ENCODE results near the gene CCDC116. TPM values are rescaled to one million over a fixed set of nuclear protein-coding genes. Genes with fewer than 3 reads are reported as not detected.

Gene CCDC116
- total and polyA plus RNA-seq, 7 donors = 0.07 to 0.32 (median 0.17) TPM

GRCh38 chr22:21623648-21623970, 9.0 kb upstream of the CCDC116 start:
- H3K4me1 ChIP-seq = peaks cover 33% of the 10 kb centered on the region
- H3K27ac ChIP-seq = no peak overlapping the region
- no peak overlapping the region for H3K4me3 ChIP-seq
- no peak for DNase-seq
- peaks cover 0 to 17% of the 10 kb centered on the region in 2 donors for H3K36me3 ChIP-seq (ENCODE audit: insufficient read depth in 1 of 2, low read depth in 1 of 2)
- no peaks in the 10 kb centered on the region for H3K27me3 ChIP-seq (ENCODE audit: insufficient read depth in 3 of 3, low read length in 2 of 3)
- TF ChIP-seq CTCF (IDR thresholded peaks at IDR 0.05) = no peak
- H3K9me3 ChIP-seq = no peaks in the 10 kb centered on the region
- intact Hi-C loops (cut with DNase I) = no loop called here
- 46 to 61% (median 46%) methylated on average over 6 to 7 of the region's 7 CpGs for WGBS, 3 donors
- ATAC-seq = peak in 3 of 4 donors; percentile 6 to 20 (median 12)

- no peak for TF ChIP-seq CTCF (IDR thresholded peaks at IDR 0.05)
- intact Hi-C loops (cut with DNase I) = loop anchor here in 1 of 2 donors (2.0 kb wide), 1 partner anchor 55 kb away; no protein-coding TSS in a partner anchor
- H3K27me3 ChIP-seq (ENCODE audit: insufficient read depth in 3 of 3, low read length in 2 of 3) = no peaks in the 10 kb centered on the region
- H3K9me3 ChIP-seq = no peaks in the 10 kb centered on the region
- peaks cover 33% of the 10 kb centered on the region for H3K4me1 ChIP-seq
- ATAC-seq = peak; percentile 60 to 79 (median 73)
- H3K4me3 ChIP-seq = no peak overlapping the region
- peak; percentile 30 to 67 for DNase-seq
- H3K27ac ChIP-seq = no peak overlapping the region
- WGBS, 3 donors = 26 to 41% (median 38%) methylated on average over 8 of the region's 8 CpGs
- H3K36me3 ChIP-seq (ENCODE audit: insufficient read depth in 1 of 2, low read depth in 1 of 2) = peaks cover 0 to 17% of the 10 kb centered on the region in 2 donors
Observed at GRCh38 chr22:21624120-21624879, 8.3 kb upstream of the CCDC116 start.

DNA sequence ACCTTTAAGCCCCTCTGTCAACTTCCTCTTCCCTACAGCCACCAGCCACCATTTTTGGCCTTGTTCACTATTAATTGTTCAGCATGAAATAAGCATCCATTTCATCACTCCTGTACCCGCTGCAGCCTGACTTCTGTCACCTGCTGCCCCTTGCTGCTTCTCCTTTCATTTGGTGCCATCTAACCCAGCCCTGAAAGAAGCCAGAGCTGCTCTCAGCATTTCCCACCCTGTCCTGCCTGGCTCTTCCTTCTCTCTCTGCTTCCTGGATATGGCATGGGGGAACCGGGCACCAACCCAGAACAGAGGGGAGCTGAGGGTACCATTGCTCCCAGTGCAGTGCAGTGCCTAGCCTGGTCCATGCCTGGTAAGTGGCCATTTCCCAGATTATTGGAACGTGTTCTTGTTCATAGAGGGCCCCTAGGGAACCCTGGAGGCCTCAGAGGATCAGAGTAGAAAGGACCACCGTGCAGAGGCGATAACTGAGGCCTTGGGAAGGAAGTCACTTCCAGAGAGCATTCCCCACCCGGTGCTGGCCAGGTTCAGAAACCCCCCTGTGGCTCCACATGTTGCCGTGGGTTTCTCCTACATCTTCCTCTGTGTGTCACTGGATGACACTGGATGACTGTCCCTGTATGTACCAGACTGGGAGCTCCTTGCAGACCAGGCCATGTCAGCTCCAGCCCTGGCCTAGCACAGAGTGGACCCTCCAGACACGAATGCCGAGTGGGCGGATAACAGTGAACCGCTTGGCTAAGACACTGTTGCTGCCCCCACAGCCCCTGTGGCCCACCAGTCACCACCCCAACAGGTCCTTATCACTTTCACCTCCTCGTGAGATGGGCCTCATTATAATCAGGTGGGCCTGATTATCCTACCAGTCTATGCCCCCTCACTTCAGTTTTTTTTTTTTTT, 7.4 kb upstream of the CCDC116 start:
- no peaks in the 10 kb centered on the region for H3K9me3 ChIP-seq
- H3K27ac ChIP-seq = no peak overlapping the region
- intact Hi-C loops (cut with DNase I) = loop anchor here (2.0 to 5.0 kb wide), 2 partner anchors 33 to 56 kb away; no protein-coding TSS in a partner anchor
- 77 to 83% (median 80%) methylated on average over 12 of the region's 12 CpGs for WGBS, 3 donors
- H3K27me3 ChIP-seq (ENCODE audit: insufficient read depth in 3 of 3, low read length in 2 of 3) = no peaks in the 10 kb centered on the region
- H3K36me3 ChIP-seq (ENCODE audit: insufficient read depth in 1 of 2, low read depth in 1 of 2) = peaks cover 0 to 17% of the 10 kb centered on the region in 2 donors
- H3K4me3 ChIP-seq = no peak overlapping the region
- ATAC-seq (no peak), DNase-seq (no peak)
- peaks cover 28% of the 10 kb centered on the region for H3K4me1 ChIP-seq
- no peak for TF ChIP-seq CTCF (IDR thresholded peaks at IDR 0.05)

- DNase-seq (no peak), ATAC-seq (no peak)
- Histone ChIP-seq H3K9me3 (no peaks in the 10 kb centered on the region), H3K36me3 (ENCODE audit: insufficient read depth in 1 of 2, low read depth in 1 of 2) (peaks cover 0 to 17% of the 10 kb centered on the region in 2 donors), H3K4me1 (peaks cover 26% of the 10 kb centered on the region), H3K27ac (no peak overlapping the region), H3K4me3 (no peak overlapping the region), H3K27me3 (ENCODE audit: insufficient read depth in 3 of 3, low read length in 2 of 3) (no peaks in the 10 kb centered on the region)
- intact Hi-C loops (cut with DNase I) = loop anchor here in 1 of 2 donors (5.0 kb wide), 1 partner anchor 34 kb away; no protein-coding TSS in a partner anchor
- TF ChIP-seq CTCF (IDR thresholded peaks at IDR 0.05) = no peak
- 62 to 70% (median 67%) methylated on average over 4 of the region's 4 CpGs for WGBS, 3 donors
Observed at GRCh38 chr22:21626073-21626734, 6.4 kb upstream of the CCDC116 start.
